ENCODE data around the gene NSMCE1. TPM values are rescaled to one million over a fixed set of nuclear protein-coding genes. Genes with fewer than 3 reads are reported as not detected.

NSMCE1 gene
- total RNA-seq = 39.6 TPM
- long read RNA-seq, transcript NSMCE1-201 (8 exons, 1,067 nt) = major isoform, 28 of 43 reads
- long read RNA-seq, partial matches to known transcripts = 5 of 43 reads
- long read RNA-seq, other reads (novel, unspliced or antisense) = 10 of 43 reads

- DNase-seq (ENCODE audit: low spot score) = peak; percentile 100
These were observed at the start of gene NSMCE1 for GRCh38 chr16:27268376-27269299. TSS of gene NSMCE1 (minus strand) at chr16:27268772. CDS start at chr16:27257570, 11,202 bp downstream.

GRCh38 chr16:27317738-27318391 lies 49.3 kb upstream of the NSMCE1 start:
- DNase-seq (ENCODE audit: low spot score) = peak; percentile 9

- DNase-seq (ENCODE audit: low spot score) = peak; percentile 88
These were observed 48.7 kb upstream of the NSMCE1 start for GRCh38 chr16:27317320-27317719.

- DNase-seq (ENCODE audit: low spot score) = peak; percentile 16
These were observed 47.6 kb upstream of the NSMCE1 start for GRCh38 chr16:27316038-27316680.

GRCh38 chr16:27315333-27316037 lies 46.9 kb upstream of the NSMCE1 start:
- peak; percentile 91 for DNase-seq (ENCODE audit: low spot score)

GRCh38 chr16:27314986-27315332 lies 46.4 kb upstream of the NSMCE1 start:
- no peak for DNase-seq (ENCODE audit: low spot score)

GRCh38 chr16:27314161-27314723 lies 45.7 kb upstream of the NSMCE1 start:
- peak; percentile 90 for DNase-seq (ENCODE audit: low spot score)

- DNase-seq (ENCODE audit: low spot score) = peak; percentile 94
These were observed 45.0 kb upstream of the NSMCE1 start, which contains the start of gene IL4R for GRCh38 chr16:27313422-27314160. TSS of gene IL4R (plus strand) at chr16:27313974. CDS start at chr16:27340204, 26,230 bp downstream.

- peak; percentile 49 for DNase-seq (ENCODE audit: low spot score)
These were observed 44.2 kb upstream of the NSMCE1 start for GRCh38 chr16:27312580-27313421.

- peak; percentile 81 for DNase-seq (ENCODE audit: low spot score)
These were observed 43.3 kb upstream of the NSMCE1 start for GRCh38 chr16:27311897-27312303.

- no peak for DNase-seq (ENCODE audit: low spot score)
These were observed 42.9 kb upstream of the NSMCE1 start for GRCh38 chr16:27311448-27311830.

- peak; percentile 26 for DNase-seq (ENCODE audit: low spot score)
These were observed 42.2 kb upstream of the NSMCE1 start for GRCh38 chr16:27310576-27311447.

- no peak for DNase-seq (ENCODE audit: low spot score)
These were observed 40.2 kb upstream of the NSMCE1 start for GRCh38 chr16:27308792-27309191.

- DNase-seq (ENCODE audit: low spot score) = peak; percentile 9
These were observed 37.4 kb upstream of the NSMCE1 start for GRCh38 chr16:27305839-27306442.

- no peak for DNase-seq (ENCODE audit: low spot score)
These were observed 36.5 kb upstream of the NSMCE1 start for GRCh38 chr16:27304881-27305745.

- no peak for DNase-seq (ENCODE audit: low spot score)
These were observed 35.5 kb upstream of the NSMCE1 start for GRCh38 chr16:27304102-27304501.
